ENCODE data around the gene LYSMD2.
"Not testable (repeated sequence)": the region's sequence is repeated elsewhere in the genome, so short reads cannot be mapped to it uniquely, and the experiment has no call there.

LYSMD2 gene

GRCh38 chr15:51737522-51738305, at the start of gene LYSMD2:
Gene LYSMD2 (minus strand): TSS chr15:51737655. CDS start chr15:51737622, 33 bp downstream.
- peak; percentile 48 to 68 for DNase-seq (ENCODE audit: low read depth in 1 of 2, low spot score in 1 of 2)

- DNase-seq (ENCODE audit: low read depth in 1 of 2, low spot score in 1 of 2) = not testable (repeated sequence)
These were observed 49.7 kb upstream of the LYSMD2 start for GRCh38 chr15:51787130-51787529.

- no peak for DNase-seq (ENCODE audit: low read depth in 1 of 2, low spot score in 1 of 2)
These were observed 46.5 kb upstream of the LYSMD2 start for GRCh38 chr15:51783967-51784366.

- DNase-seq (ENCODE audit: low read depth in 1 of 2, low spot score in 1 of 2) = no peak
These were observed 45.0 kb upstream of the LYSMD2 start for GRCh38 chr15:51782357-51782896.

GRCh38 chr15:51781506-51781905, 44.1 kb upstream of the LYSMD2 start:
- DNase-seq (ENCODE audit: low read depth in 1 of 2, low spot score in 1 of 2) = no peak

- DNase-seq (ENCODE audit: low read depth in 1 of 2, low spot score in 1 of 2) = no peak
These were observed 43.2 kb upstream of the LYSMD2 start for GRCh38 chr15:51780636-51781035.

GRCh38 chr15:51776952-51777569, 39.6 kb upstream of the LYSMD2 start:
- DNase-seq (ENCODE audit: low read depth in 1 of 2, low spot score in 1 of 2) = peak; percentile 2 to 22

- DNase-seq (ENCODE audit: low read depth in 1 of 2, low spot score in 1 of 2) = peak in 1 of 2 donors; percentile 10
These were observed 38.7 kb upstream of the LYSMD2 start for GRCh38 chr15:51775967-51776816.

- no peak for DNase-seq (ENCODE audit: low read depth in 1 of 2, low spot score in 1 of 2)
These were observed 37.5 kb upstream of the LYSMD2 start for GRCh38 chr15:51774916-51775315.

GRCh38 chr15:51771773-51772172, 34.3 kb upstream of the LYSMD2 start:
- no peak for DNase-seq (ENCODE audit: low read depth in 1 of 2, low spot score in 1 of 2)

- DNase-seq (ENCODE audit: low read depth in 1 of 2, low spot score in 1 of 2) = no peak
These were observed 33.4 kb upstream of the LYSMD2 start for GRCh38 chr15:51770902-51771301.

GRCh38 chr15:51768018-51768417, 30.6 kb upstream of the LYSMD2 start:
- DNase-seq (ENCODE audit: low read depth in 1 of 2, low spot score in 1 of 2) = no peak

- DNase-seq (ENCODE audit: low read depth in 1 of 2, low spot score in 1 of 2) = no peak
These were observed 28.9 kb upstream of the LYSMD2 start for GRCh38 chr15:51766341-51766740.

- no peak for DNase-seq (ENCODE audit: low read depth in 1 of 2, low spot score in 1 of 2)
These were observed 28.3 kb upstream of the LYSMD2 start for GRCh38 chr15:51765751-51766150.

GRCh38 chr15:51760805-51761204, 23.4 kb upstream of the LYSMD2 start:
- DNase-seq (ENCODE audit: low read depth in 1 of 2, low spot score in 1 of 2) = no peak

- DNase-seq (ENCODE audit: low read depth in 1 of 2, low spot score in 1 of 2) = no peak
These were observed 22.2 kb upstream of the LYSMD2 start for GRCh38 chr15:51759557-51760070.

- DNase-seq (ENCODE audit: low read depth in 1 of 2, low spot score in 1 of 2) = no peak
These were observed 21.2 kb upstream of the LYSMD2 start for GRCh38 chr15:51758645-51759044.

GRCh38 chr15:51757450-51757849, 20.0 kb upstream of the LYSMD2 start:
- no peak for DNase-seq (ENCODE audit: low read depth in 1 of 2, low spot score in 1 of 2)

GRCh38 chr15:51756482-51756881, 19.0 kb upstream of the LYSMD2 start:
- DNase-seq (ENCODE audit: low read depth in 1 of 2, low spot score in 1 of 2) = no peak

- no peak for DNase-seq (ENCODE audit: low read depth in 1 of 2, low spot score in 1 of 2)
These were observed 18.3 kb upstream of the LYSMD2 start for GRCh38 chr15:51755790-51756189.

- no peak for DNase-seq (ENCODE audit: low read depth in 1 of 2, low spot score in 1 of 2)
These were observed 16.8 kb upstream of the LYSMD2 start for GRCh38 chr15:51754267-51754666.
